HEK293 (cell line): ENCODE data around the gene CFAP97D2.

Source experiments
- GLI4 ChIP-seq: fragments of 450-650 bp; formaldehyde crosslinking; IDR thresholded peaks from 2 replicates; pipeline ENCODE4 v1.5.1; 2016; ENCODE audit warnings: missing biosample characterization, missing genetic modification characterization
- KLF9 ChIP-seq: fragments of 450-650 bp; formaldehyde crosslinking; IDR thresholded peaks from 2 replicates; pipeline ENCODE4 v1.5.1; 2016; ENCODE audit warnings: missing biosample characterization, missing genetic modification characterization, low read depth
- MEIS1 ChIP-seq: sonication (generic); formaldehyde crosslinking; IDR thresholded peaks from 2 replicates; pipeline ENCODE4 v1.8.1; 2022; ENCODE audit warnings: missing genetic modification reagents, mild to moderate bottlenecking, borderline replicate concordance
- SALL2 ChIP-seq: fragments of 450-650 bp; formaldehyde crosslinking; IDR thresholded peaks from 2 replicates; pipeline ENCODE4 v1.5.0; 2017; ENCODE audit warnings: missing biosample characterization, mild to moderate bottlenecking, missing genetic modification characterization, borderline replicate concordance
- ZFP41 ChIP-seq: fragments of 450-650 bp; formaldehyde crosslinking; IDR thresholded peaks from 2 replicates; pipeline ENCODE4 v1.5.1; 2016; ENCODE audit warnings: missing biosample characterization, missing genetic modification characterization, borderline replicate concordance
- ZFP69B ChIP-seq: fragments of 450-650 bp; formaldehyde crosslinking; IDR thresholded peaks from 2 replicates; pipeline ENCODE4 v1.5.1; 2016; ENCODE audit warnings: missing biosample characterization, missing genetic modification characterization
- ZNF133 ChIP-seq: fragments of 450-650 bp; formaldehyde crosslinking; IDR thresholded peaks from 2 replicates; pipeline ENCODE4 v1.5.1; 2016; ENCODE audit warnings: missing biosample characterization, missing genetic modification characterization
- ZNF24 ChIP-seq: fragments of 450-650 bp; formaldehyde crosslinking; IDR thresholded peaks from 2 replicates; pipeline ENCODE4 v1.5.1; 2016; ENCODE audit warnings: missing biosample characterization, missing genetic modification characterization
- ZNF266 ChIP-seq: fragments of 450-650 bp; formaldehyde crosslinking; IDR thresholded peaks from 2 replicates; pipeline ENCODE4 v1.5.1; 2016; ENCODE audit warnings: missing biosample characterization, missing genetic modification characterization, low read depth
- ZNF311 ChIP-seq: fragments of 450-650 bp; formaldehyde crosslinking; IDR thresholded peaks from 2 replicates; pipeline ENCODE4 v1.5.1; 2017; ENCODE audit warnings: missing biosample characterization, missing genetic modification characterization, borderline replicate concordance
- ZNF341 ChIP-seq: fragments of 450-650 bp; formaldehyde crosslinking; IDR thresholded peaks from 2 replicates; pipeline ENCODE4; 2016; ENCODE audit warnings: low read depth, missing biosample characterization, missing genetic modification characterization
- ZNF629 ChIP-seq: fragments of 450-650 bp; formaldehyde crosslinking; IDR thresholded peaks from 2 replicates; pipeline ENCODE4 v1.5.1; 2017; ENCODE audit warnings: missing biosample characterization, missing genetic modification characterization
- ZNF658 ChIP-seq: fragments of 450-650 bp; formaldehyde crosslinking; IDR thresholded peaks from 2 replicates; pipeline ENCODE4; 2016; ENCODE audit warnings: missing biosample characterization, missing genetic modification characterization
- ZNF707 ChIP-seq: fragments of 450-650 bp; formaldehyde crosslinking; IDR thresholded peaks from 2 replicates; pipeline ENCODE4 v1.5.1; 2016; ENCODE audit warnings: missing biosample characterization, missing genetic modification characterization
- ZNF747 ChIP-seq: fragments of 450-650 bp; formaldehyde crosslinking; IDR thresholded peaks from 2 replicates; pipeline ENCODE4 v1.5.1; 2016; ENCODE audit warnings: missing biosample characterization, missing genetic modification characterization
- ZNF792 ChIP-seq: fragments of 450-650 bp; formaldehyde crosslinking; IDR thresholded peaks from 2 replicates; pipeline ENCODE4 v1.5.1; 2016; ENCODE audit warnings: missing biosample characterization, missing genetic modification characterization
- ZXDB ChIP-seq: fragments of 450-650 bp; formaldehyde crosslinking; IDR thresholded peaks from 2 replicates; pipeline ENCODE4 v1.5.1; 2016; ENCODE audit warnings: missing biosample characterization, missing genetic modification characterization
- TF ChIP-seq, protein P1 (sequence below): fragments of 450-650 bp; formaldehyde crosslinking; IDR thresholded peaks from 2 replicates; pipeline ENCODE4 v1.5.1; 2016; ENCODE audit warnings: missing biosample characterization, missing genetic modification characterization
- TF ChIP-seq, protein P2 (sequence below): fragments of 450-650 bp; IDR thresholded peaks from 2 replicates; pipeline ENCODE4 v1.5.1; 2018; ENCODE audit warnings: missing biosample characterization, mild to moderate bottlenecking, missing genetic modification characterization
- TF ChIP-seq, protein P3 (sequence below): fragments of 450-650 bp; formaldehyde crosslinking; optimal IDR thresholded peaks from 2 replicates; pipeline ENCODE3; 2016; ENCODE audit warnings: missing biosample characterization, mild to moderate bottlenecking, missing genetic modification characterization
- TF ChIP-seq, protein P4 (sequence below): fragments of 450-650 bp; formaldehyde crosslinking; IDR thresholded peaks from 2 replicates; pipeline ENCODE4 v1.5.1; 2017; ENCODE audit warnings: missing biosample characterization, missing genetic modification characterization
- TF ChIP-seq, protein P5 (sequence below): fragments of 450-650 bp; formaldehyde crosslinking; IDR thresholded peaks from 2 replicates; pipeline ENCODE4 v1.5.1; 2016; ENCODE audit warnings: missing biosample characterization, missing genetic modification characterization, borderline replicate concordance
- TF ChIP-seq, protein P6 (sequence below): fragments of 450-650 bp; formaldehyde crosslinking; IDR thresholded peaks from 2 replicates; pipeline ENCODE4 v1.5.1; 2016; ENCODE audit warnings: missing biosample characterization, missing genetic modification characterization, low read depth

The CFAP97D2 gene

DNA sequence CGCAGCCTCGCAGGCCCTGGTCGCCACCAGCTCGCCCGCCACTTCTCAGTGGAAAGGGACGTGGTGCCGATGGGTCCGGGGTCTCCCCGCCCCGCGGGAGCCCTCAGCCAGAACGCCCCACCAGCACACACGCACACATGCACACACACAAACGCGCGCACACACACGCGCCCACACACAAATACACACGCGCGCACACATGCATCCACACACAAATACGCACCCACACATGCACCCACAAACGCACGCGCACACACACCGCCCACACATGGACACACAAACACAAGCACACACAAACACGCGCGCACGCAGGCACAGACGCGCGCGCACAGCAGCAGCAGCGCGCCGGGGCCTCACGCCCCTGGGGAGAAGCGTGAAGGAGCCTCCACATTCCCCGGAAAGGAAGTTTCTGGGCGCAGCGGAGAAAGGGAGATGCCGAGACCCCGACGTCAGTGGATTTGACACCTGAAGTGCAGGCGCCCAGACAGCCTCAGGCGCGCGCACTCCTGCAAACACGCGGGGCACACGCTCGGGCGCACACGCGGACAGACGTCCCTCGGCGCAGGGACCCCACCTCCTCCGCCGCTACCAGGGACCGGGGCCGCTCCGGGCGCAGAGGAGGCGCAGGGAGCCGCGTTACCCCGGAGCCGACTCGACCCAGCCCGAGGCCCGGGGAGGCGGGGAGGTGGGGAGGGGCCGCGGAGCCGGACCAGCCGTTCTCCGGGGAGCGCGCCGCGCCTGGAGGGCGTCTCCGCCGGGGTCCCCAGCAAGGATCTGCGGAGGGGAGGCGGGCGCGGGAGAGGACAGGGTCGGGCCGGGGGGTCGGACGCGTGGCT is 47.3 kb upstream of the CFAP97D2 start (continued):
- TF ChIP-seq ZFP41 (tag by site-specific recombination) (no peak), MEIS1 (no peak), GLI4 (peak; percentile 76), ZNF747 (tag by site-specific recombination) (no peak), KLF9 (tag by site-specific recombination) (peak; percentile 55), ZNF658 (tag by site-specific recombination) (no peak), ZNF707 (tag by site-specific recombination) (0 out of 2 replicates have a peak, but pooled peaks have one; percentile 9), ZXDB (no peak), SALL2 (tag by site-specific recombination) (no peak), ZNF629 (tag by site-specific recombination) (peak; percentile 51; the same call in 1 of the 2 replicates), ZNF792 (tag by site-specific recombination) (no peak), ZNF24 (no peak), ZNF341 (tag by site-specific recombination) (peak; percentile 44), ZNF133 (tag by site-specific recombination) (no peak), ZNF266 (tag by site-specific recombination) (0 out of 2 replicates have a peak, but pooled peaks have one; percentile 23), ZNF311 (tag by site-specific recombination) (no peak), ZFP69B (tag by site-specific recombination) (no peak)
- TF ChIP-seq, protein P1, sequence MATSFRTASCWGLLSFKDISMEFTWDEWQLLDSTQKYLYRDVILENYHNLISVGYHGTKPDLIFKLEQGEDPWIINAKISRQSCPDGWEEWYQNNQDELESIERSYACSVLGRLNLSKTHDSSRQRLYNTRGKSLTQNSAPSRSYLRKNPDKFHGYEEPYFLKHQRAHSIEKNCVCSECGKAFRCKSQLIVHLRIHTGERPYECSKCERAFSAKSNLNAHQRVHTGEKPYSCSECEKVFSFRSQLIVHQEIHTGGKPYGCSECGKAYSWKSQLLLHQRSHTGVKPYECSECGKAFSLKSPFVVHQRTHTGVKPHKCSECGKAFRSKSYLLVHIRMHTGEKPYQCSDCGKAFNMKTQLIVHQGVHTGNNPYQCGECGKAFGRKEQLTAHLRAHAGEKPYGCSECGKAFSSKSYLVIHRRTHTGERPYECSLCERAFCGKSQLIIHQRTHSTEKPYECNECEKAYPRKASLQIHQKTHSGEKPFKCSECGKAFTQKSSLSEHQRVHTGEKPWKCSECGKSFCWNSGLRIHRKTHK (tag by site-specific recombination), result no peak
- TF ChIP-seq, protein P2, sequence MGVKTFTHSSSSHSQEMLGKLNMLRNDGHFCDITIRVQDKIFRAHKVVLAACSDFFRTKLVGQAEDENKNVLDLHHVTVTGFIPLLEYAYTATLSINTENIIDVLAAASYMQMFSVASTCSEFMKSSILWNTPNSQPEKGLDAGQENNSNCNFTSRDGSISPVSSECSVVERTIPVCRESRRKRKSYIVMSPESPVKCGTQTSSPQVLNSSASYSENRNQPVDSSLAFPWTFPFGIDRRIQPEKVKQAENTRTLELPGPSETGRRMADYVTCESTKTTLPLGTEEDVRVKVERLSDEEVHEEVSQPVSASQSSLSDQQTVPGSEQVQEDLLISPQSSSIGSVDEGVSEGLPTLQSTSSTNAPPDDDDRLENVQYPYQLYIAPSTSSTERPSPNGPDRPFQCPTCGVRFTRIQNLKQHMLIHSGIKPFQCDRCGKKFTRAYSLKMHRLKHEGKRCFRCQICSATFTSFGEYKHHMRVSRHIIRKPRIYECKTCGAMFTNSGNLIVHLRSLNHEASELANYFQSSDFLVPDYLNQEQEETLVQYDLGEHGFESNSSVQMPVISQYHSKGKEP, result no peak
- TF ChIP-seq, protein P3, sequence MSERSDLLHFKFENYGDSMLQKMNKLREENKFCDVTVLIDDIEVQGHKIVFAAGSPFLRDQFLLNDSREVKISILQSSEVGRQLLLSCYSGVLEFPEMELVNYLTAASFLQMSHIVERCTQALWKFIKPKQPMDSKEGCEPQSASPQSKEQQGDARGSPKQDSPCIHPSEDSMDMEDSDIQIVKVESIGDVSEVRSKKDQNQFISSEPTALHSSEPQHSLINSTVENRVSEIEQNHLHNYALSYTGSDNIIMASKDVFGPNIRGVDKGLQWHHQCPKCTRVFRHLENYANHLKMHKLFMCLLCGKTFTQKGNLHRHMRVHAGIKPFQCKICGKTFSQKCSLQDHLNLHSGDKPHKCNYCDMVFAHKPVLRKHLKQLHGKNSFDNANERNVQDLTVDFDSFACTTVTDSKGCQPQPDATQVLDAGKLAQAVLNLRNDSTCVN (tag by site-specific recombination), result peak; percentile 100
- TF ChIP-seq, protein P4, sequence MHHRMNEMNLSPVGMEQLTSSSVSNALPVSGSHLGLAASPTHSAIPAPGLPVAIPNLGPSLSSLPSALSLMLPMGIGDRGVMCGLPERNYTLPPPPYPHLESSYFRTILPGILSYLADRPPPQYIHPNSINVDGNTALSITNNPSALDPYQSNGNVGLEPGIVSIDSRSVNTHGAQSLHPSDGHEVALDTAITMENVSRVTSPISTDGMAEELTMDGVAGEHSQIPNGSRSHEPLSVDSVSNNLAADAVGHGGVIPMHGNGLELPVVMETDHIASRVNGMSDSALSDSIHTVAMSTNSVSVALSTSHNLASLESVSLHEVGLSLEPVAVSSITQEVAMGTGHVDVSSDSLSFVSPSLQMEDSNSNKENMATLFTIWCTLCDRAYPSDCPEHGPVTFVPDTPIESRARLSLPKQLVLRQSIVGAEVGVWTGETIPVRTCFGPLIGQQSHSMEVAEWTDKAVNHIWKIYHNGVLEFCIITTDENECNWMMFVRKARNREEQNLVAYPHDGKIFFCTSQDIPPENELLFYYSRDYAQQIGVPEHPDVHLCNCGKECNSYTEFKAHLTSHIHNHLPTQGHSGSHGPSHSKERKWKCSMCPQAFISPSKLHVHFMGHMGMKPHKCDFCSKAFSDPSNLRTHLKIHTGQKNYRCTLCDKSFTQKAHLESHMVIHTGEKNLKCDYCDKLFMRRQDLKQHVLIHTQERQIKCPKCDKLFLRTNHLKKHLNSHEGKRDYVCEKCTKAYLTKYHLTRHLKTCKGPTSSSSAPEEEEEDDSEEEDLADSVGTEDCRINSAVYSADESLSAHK (tag by site-specific recombination), result peak; percentile 16; the same call in 1 of the 2 replicates
- TF ChIP-seq, protein P5, sequence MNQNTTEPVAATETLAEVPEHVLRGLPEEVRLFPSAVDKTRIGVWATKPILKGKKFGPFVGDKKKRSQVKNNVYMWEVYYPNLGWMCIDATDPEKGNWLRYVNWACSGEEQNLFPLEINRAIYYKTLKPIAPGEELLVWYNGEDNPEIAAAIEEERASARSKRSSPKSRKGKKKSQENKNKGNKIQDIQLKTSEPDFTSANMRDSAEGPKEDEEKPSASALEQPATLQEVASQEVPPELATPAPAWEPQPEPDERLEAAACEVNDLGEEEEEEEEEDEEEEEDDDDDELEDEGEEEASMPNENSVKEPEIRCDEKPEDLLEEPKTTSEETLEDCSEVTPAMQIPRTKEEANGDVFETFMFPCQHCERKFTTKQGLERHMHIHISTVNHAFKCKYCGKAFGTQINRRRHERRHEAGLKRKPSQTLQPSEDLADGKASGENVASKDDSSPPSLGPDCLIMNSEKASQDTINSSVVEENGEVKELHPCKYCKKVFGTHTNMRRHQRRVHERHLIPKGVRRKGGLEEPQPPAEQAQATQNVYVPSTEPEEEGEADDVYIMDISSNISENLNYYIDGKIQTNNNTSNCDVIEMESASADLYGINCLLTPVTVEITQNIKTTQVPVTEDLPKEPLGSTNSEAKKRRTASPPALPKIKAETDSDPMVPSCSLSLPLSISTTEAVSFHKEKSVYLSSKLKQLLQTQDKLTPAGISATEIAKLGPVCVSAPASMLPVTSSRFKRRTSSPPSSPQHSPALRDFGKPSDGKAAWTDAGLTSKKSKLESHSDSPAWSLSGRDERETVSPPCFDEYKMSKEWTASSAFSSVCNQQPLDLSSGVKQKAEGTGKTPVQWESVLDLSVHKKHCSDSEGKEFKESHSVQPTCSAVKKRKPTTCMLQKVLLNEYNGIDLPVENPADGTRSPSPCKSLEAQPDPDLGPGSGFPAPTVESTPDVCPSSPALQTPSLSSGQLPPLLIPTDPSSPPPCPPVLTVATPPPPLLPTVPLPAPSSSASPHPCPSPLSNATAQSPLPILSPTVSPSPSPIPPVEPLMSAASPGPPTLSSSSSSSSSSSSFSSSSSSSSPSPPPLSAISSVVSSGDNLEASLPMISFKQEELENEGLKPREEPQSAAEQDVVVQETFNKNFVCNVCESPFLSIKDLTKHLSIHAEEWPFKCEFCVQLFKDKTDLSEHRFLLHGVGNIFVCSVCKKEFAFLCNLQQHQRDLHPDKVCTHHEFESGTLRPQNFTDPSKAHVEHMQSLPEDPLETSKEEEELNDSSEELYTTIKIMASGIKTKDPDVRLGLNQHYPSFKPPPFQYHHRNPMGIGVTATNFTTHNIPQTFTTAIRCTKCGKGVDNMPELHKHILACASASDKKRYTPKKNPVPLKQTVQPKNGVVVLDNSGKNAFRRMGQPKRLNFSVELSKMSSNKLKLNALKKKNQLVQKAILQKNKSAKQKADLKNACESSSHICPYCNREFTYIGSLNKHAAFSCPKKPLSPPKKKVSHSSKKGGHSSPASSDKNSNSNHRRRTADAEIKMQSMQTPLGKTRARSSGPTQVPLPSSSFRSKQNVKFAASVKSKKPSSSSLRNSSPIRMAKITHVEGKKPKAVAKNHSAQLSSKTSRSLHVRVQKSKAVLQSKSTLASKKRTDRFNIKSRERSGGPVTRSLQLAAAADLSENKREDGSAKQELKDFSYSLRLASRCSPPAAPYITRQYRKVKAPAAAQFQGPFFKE (tag by site-specific recombination), result no peak
- TF ChIP-seq, protein P6, sequence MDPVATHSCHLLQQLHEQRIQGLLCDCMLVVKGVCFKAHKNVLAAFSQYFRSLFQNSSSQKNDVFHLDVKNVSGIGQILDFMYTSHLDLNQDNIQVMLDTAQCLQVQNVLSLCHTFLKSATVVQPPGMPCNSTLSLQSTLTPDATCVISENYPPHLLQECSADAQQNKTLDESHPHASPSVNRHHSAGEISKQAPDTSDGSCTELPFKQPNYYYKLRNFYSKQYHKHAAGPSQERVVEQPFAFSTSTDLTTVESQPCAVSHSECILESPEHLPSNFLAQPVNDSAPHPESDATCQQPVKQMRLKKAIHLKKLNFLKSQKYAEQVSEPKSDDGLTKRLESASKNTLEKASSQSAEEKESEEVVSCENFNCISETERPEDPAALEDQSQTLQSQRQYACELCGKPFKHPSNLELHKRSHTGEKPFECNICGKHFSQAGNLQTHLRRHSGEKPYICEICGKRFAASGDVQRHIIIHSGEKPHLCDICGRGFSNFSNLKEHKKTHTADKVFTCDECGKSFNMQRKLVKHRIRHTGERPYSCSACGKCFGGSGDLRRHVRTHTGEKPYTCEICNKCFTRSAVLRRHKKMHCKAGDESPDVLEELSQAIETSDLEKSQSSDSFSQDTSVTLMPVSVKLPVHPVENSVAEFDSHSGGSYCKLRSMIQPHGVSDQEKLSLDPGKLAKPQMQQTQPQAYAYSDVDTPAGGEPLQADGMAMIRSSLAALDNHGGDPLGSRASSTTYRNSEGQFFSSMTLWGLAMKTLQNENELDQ, result no peak
